Suprapubic skin (tissue), 3 donors: Measurements from ENCODE around the gene SYNDIG1.

Source experiments
- POLR2A ChIP-seq, 2 donors: fragments of 450-650 bp; IDR thresholded peaks; one replicate each; pipeline ENCODE4 v1.6.1; 2017; ENCODE audit warnings: antibody characterized with exemption in 2 of 2, mild to moderate bottlenecking in 2 of 2, moderate library complexity in 2 of 2
- TF ChIP-seq, protein P1 (sequence below), 2 donors: fragments of 200-600 bp in 1 of 2; fragments of 450-650 bp in 1 of 2; sonication (generic) in 1 of 2; IDR thresholded peaks; one replicate each; pipeline ENCODE4 v1.5.1; 2016 to 2019; ENCODE audit warnings: antibody characterized with exemption in 2 of 2, mild to moderate bottlenecking in 1 of 2, moderate library complexity in 1 of 2

GRCh38 chr20:24468401-24469115 lies 871 bp upstream of the SYNDIG1 start:
- no peak for TF ChIP-seq POLR2A (IDR thresholded peaks at IDR 0.05)
- TF ChIP-seq, protein P1, sequence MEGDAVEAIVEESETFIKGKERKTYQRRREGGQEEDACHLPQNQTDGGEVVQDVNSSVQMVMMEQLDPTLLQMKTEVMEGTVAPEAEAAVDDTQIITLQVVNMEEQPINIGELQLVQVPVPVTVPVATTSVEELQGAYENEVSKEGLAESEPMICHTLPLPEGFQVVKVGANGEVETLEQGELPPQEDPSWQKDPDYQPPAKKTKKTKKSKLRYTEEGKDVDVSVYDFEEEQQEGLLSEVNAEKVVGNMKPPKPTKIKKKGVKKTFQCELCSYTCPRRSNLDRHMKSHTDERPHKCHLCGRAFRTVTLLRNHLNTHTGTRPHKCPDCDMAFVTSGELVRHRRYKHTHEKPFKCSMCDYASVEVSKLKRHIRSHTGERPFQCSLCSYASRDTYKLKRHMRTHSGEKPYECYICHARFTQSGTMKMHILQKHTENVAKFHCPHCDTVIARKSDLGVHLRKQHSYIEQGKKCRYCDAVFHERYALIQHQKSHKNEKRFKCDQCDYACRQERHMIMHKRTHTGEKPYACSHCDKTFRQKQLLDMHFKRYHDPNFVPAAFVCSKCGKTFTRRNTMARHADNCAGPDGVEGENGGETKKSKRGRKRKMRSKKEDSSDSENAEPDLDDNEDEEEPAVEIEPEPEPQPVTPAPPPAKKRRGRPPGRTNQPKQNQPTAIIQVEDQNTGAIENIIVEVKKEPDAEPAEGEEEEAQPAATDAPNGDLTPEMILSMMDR (IDR thresholded peaks at IDR 0.05): no peak
